Ectodermal cell (in vitro differentiated cells): ENCODE measurements around the gene ACYP2.

Experiments used
- H3K27ac ChIP-seq: 2 replicates; pipeline ENCODE4 v1.7.0; 2013; ENCODE audit warnings: mild to moderate bottlenecking, low read depth, low read length; ENCODE audit not compliant: insufficient read depth, poor library complexity, severe bottlenecking
- H3K27me3 ChIP-seq: 2 replicates; pipeline ENCODE4 v1.7.0; 2013; ENCODE audit warnings: mild to moderate bottlenecking, low read length; ENCODE audit not compliant: insufficient read depth, control insufficient read depth, poor library complexity, severe bottlenecking
- H3K36me3 ChIP-seq: one replicate; pipeline ENCODE4 v1.7.0; 2013; ENCODE audit warnings: low read length; ENCODE audit not compliant: control insufficient read depth, insufficient read depth
- H3K4me1 ChIP-seq: one replicate; pipeline ENCODE4 v1.7.0; 2013; ENCODE audit warnings: low read length; ENCODE audit not compliant: control insufficient read depth, insufficient read depth
- H3K4me3 ChIP-seq: 2 replicates; pipeline ENCODE4 v1.7.0; 2013; ENCODE audit warnings: low read depth, low read length, control low read depth; ENCODE audit not compliant: insufficient read depth
- H3K9me3 ChIP-seq: 2 replicates; pipeline ENCODE4 v1.7.0; 2013; ENCODE audit warnings: mild to moderate bottlenecking, low read length, moderate library complexity; ENCODE audit not compliant: control insufficient read depth
- WGBS, 2 experiments: methylation state at CpG; one replicate each; pipeline ENCODE4 v1.1.7; 2013; ENCODE audit warnings: missing lambda C conversion rate in 2 of 2; 5-methylcytosine and 5-hydroxymethylcytosine counted together

ACYP2 gene

GRCh38 chr2:54148391-54148790 is 33.0 kb downstream of the ACYP2 start:
- Histone ChIP-seq H3K27ac (no peak overlapping the region), H3K4me3 (no peak overlapping the region), H3K9me3 (no peaks in the 10 kb centered on the region), H3K27me3 (no peaks in the 10 kb centered on the region), H3K36me3 (no peaks in the 10 kb centered on the region), H3K4me1 (no peaks in the 10 kb centered on the region)
- 91 to 94% methylated on average over 2 of the region's 2 CpGs for WGBS, 2 experiments

DNA sequence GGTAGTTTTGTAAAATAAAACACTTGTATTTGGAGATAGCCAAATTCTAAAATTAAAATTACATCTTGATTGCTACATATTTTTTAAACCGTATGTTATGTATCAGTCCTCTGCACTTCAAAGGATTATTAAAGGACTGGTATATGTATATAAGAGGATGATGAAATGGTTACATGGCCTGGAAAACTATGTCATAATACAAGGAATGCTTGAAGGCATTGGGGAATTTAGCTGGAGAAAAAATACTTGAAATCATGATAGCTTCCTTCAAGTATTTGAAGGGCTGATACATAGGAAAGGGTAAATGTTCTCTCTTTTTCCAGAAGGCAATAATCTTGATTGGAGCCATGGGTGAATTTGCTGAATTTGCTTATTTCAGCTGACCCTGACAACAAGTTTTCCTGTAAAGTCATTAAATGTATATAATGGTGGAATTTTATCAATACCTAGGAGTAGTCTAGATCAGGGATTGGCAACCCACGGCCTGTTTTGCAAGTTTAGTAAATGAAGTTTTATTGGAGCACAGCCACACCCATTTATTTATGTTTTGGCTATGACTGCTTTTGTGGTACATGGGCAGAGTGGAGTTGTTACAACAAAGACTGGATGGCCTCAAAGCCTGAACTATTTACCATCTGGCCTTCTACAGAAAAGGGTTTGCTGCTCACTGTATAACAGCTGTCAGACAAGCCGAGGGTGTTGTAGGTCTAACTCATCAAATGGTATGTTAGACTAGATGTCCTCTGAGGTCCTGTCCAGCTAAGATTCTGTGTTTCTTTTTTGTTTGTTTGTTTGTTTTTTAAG is 34.4 kb downstream of the ACYP2 start:
- Histone ChIP-seq H3K4me3 (no peak overlapping the region), H3K36me3 (no peaks in the 10 kb centered on the region), H3K9me3 (no peaks in the 10 kb centered on the region), H3K4me1 (no peaks in the 10 kb centered on the region), H3K27ac (no peak overlapping the region), H3K27me3 (no peaks in the 10 kb centered on the region)
- WGBS, 2 experiments: 95 to 97% methylated on average over 3 of the region's 3 CpGs

DNA sequence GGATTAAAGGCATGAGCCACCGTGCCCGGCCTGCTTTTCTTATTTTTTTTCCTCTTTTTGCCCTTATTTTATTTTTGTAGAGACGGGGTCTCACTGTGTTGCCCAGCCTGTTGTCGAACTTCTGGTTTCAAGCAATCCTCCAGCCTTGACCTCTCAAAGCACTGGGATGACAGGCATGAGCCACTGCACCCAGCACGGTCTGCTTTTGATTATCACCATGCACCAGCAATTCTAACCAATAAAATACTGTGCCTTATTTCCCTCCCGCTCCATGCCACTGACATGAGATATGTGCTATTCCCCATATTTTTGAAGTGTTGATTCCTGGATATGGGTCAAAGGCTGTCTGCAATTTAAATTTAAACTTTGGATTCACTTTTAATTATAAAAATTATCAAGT is 42.9 kb downstream of the ACYP2 start:
- Histone ChIP-seq H3K9me3 (no peaks in the 10 kb centered on the region), H3K4me1 (no peaks in the 10 kb centered on the region), H3K4me3 (no peak overlapping the region), H3K27me3 (no peaks in the 10 kb centered on the region), H3K27ac (no peak overlapping the region), H3K36me3 (no peaks in the 10 kb centered on the region)
- 94 to 96% methylated on average over 6 of the region's 6 CpGs for WGBS, 2 experiments

DNA sequence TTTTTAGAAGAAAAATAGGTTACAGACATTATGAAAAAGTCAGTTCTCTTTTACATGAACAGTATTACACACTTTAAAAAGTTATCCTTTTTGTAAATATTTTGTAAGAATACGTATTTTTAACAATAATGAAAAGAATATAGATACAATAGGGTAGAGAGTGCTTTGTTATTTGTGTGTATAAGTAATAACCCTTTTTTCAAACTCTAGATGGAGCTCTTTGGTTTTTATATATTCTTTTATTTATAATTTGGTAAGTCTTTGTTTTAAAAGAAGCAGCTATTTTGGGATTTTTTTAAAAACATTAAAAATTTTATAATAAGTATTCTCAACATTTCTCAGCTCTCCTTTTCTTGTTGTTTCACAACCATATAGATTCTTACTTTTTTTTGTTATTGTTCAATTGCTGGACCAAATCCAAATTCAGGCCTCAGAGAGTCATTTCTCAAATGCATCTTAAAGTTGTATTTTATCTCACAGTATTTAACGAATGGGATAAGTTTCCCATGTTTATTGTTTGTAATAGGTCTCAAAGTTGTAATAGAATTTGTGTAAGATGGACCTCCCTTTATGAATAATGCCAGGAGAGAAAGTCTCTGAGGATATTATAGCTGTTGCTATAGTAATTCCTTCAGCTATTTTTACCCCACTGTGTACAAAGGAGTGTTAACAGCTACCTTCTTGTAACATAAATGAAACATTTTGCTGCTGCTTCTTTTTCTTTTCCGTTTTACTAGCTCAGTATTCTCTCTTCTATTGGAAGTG is 46.4 kb downstream of the ACYP2 start:
- no peaks in the 10 kb centered on the region for H3K9me3 ChIP-seq
- H3K36me3 ChIP-seq: no peaks in the 10 kb centered on the region
- H3K4me3 ChIP-seq: no peak overlapping the region
- no peaks in the 10 kb centered on the region for H3K27me3 ChIP-seq
- H3K4me1 ChIP-seq: no peaks in the 10 kb centered on the region
- no peak overlapping the region for H3K27ac ChIP-seq
- 96 to 100% methylated on average over 2 of the region's 3 CpGs for WGBS, 2 experiments

DNA sequence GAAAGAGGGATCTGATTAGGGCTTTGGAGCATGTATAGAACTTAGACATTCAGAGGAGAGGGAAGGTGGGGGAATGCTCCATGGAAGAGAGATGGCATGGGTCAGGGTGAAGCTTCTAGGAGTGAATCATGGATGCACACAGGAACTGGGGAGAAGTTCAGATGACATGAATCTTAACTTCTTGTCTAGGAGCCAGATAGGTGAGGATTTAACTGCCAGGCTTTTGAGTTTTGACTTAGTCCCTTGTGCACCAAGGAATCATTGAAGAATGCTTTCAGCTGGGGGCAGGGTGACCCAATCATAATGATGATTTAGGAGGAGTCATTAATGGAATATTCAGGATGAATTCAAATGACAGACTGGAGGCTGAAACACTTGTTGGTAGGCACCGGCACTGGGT is 48.7 kb downstream of the ACYP2 start:
- Histone ChIP-seq H3K9me3 (no peaks in the 10 kb centered on the region), H3K27ac (no peak overlapping the region), H3K4me3 (no peak overlapping the region), H3K27me3 (no peaks in the 10 kb centered on the region), H3K4me1 (no peaks in the 10 kb centered on the region), H3K36me3 (no peaks in the 10 kb centered on the region)
- WGBS, 2 experiments: 92 to 97% methylated on average over 1 of the region's 1 CpG

DNA sequence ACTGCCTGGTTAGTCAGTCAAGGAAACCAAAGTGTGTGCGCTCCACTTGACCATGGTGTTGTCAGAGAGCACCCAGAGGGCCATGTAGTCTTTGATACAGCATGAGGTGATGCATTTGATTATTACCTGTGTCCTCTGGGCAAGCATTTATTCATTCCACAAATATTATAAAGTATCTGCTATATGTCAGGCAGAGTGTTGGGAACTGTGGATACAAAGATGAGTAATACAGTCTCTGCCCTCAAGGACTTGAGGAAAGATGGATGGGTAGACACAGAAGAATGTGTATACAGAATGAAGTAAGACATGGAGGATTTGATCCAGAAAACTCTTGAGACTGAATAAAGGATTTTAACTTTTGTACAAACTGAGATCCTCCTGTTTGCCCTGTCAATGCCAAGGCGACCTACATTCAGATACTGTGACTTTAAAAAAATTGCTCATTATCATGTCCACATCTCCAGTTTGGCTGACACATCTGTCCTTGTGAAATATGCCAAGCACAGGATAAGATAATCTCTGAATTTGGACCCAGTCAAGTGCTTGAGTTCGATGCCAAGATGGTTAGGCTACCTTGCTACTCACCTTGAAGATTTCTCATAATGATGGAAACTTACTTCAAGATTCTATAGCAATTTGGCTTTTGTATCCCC is 50.8 kb downstream of the ACYP2 start:
- no peaks in the 10 kb centered on the region for H3K4me1 ChIP-seq
- 91 to 96% methylated on average over 3 of the region's 3 CpGs for WGBS, 2 experiments
- H3K4me3 ChIP-seq: no peak overlapping the region
- H3K27ac ChIP-seq: no peak overlapping the region
- H3K36me3 ChIP-seq: no peaks in the 10 kb centered on the region
- no peaks in the 10 kb centered on the region for H3K9me3 ChIP-seq
- no peaks in the 10 kb centered on the region for H3K27me3 ChIP-seq

- Histone ChIP-seq H3K4me3 (no peak overlapping the region), H3K27ac (no peak overlapping the region), H3K9me3 (no peaks in the 10 kb centered on the region), H3K36me3 (no peaks in the 10 kb centered on the region), H3K27me3 (no peaks in the 10 kb centered on the region), H3K4me1 (no peaks in the 10 kb centered on the region)
- 61 to 82% methylated on average over 2 of the region's 2 CpGs for WGBS, 2 experiments
Observed at GRCh38 chr2:54176577-54176976, 61.2 kb downstream of the ACYP2 start.

DNA sequence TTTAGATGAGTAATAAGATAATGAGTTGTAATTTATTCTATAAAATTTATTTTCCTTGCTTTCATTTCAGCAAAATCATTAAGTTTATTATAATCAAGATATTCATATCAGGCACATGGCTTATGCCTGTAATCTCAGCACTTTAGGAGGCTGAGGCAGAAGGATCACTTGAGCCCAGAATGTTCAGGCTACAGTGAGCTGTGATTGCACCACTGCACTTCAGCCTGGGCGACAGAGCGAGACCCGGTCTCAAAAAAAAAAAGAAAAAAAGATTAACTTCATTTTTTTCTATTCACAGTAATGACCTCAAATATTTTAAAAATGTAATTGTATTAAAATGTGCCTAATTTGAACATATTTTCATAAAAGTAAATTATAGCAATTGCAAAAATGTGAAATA is 67.9 kb downstream of the ACYP2 start:
- H3K27ac ChIP-seq: no peak overlapping the region
- WGBS, 2 experiments: 100% methylated on average over 3 of the region's 3 CpGs

GRCh38 chr2:54183972-54184371 is 68.6 kb downstream of the ACYP2 start:
- WGBS, 2 experiments: 97 to 100% methylated on average over 1 to 4 of the region's 4 CpGs
- no peaks in the 10 kb centered on the region for H3K36me3 ChIP-seq
- no peaks in the 10 kb centered on the region for H3K27me3 ChIP-seq
- H3K4me1 ChIP-seq: no peaks in the 10 kb centered on the region
- H3K27ac ChIP-seq: no peak overlapping the region
- H3K4me3 ChIP-seq: no peak overlapping the region
- no peaks in the 10 kb centered on the region for H3K9me3 ChIP-seq

More for the DNA sequence above, 67.9 kb downstream of the ACYP2 start:
- Histone ChIP-seq H3K4me1 (no peaks in the 10 kb centered on the region), H3K36me3 (no peaks in the 10 kb centered on the region), H3K9me3 (no peaks in the 10 kb centered on the region), H3K27me3 (no peaks in the 10 kb centered on the region), H3K4me3 (no peak overlapping the region)

- Histone ChIP-seq H3K4me3 (no peak overlapping the region), H3K9me3 (no peaks in the 10 kb centered on the region), H3K4me1 (no peaks in the 10 kb centered on the region), H3K27me3 (no peaks in the 10 kb centered on the region), H3K36me3 (no peaks in the 10 kb centered on the region), H3K27ac (no peak overlapping the region)
- 93 to 100% methylated on average over 1 of the region's 1 CpG for WGBS, 2 experiments
Observed at GRCh38 chr2:54185105-54185504, 69.7 kb downstream of the ACYP2 start.
